Stimulated activated CD4-positive, alpha-beta T cell treated with anti-CD3 and anti-CD28 coated beads, Interleukin-15, amount 100 ng/mL, for 24 hours (primary cell): ENCODE measurements around the gene CDH1.
"Not testable (repeated sequence)": the region's sequence is repeated elsewhere in the genome, so short reads cannot be mapped to it uniquely, and the experiment has no call there.

Experiments used
- DNase-seq: peaks from one replicate; pipeline ENCODE4 v3.0.0-alpha.2; 2020

Gene CDH1

GRCh38 chr16:68764862-68765261 is 27.8 kb downstream of the CDH1 start:
- DNase-seq, result peak; percentile 56

GRCh38 chr16:68767581-68767980 is 30.5 kb downstream of the CDH1 start:
- no peak for DNase-seq

GRCh38 chr16:68768175-68768574 is 31.1 kb downstream of the CDH1 start:
- DNase-seq, result no peak

- no peak for DNase-seq
Measured at GRCh38 chr16:68768771-68769170, 31.7 kb downstream of the CDH1 start.

- DNase-seq, result no peak
Measured at GRCh38 chr16:68770671-68771070, 33.6 kb downstream of the CDH1 start.

- DNase-seq, result no peak
Measured at GRCh38 chr16:68772030-68772681, 35.1 kb downstream of the CDH1 start.

- DNase-seq, result no peak
Measured at GRCh38 chr16:68772871-68773270, 35.8 kb downstream of the CDH1 start.

- DNase-seq, result no peak
Measured at GRCh38 chr16:68774982-68775634, 38.0 kb downstream of the CDH1 start.

- no peak for DNase-seq
Measured at GRCh38 chr16:68776821-68777485, 39.9 kb downstream of the CDH1 start.

GRCh38 chr16:68778551-68779231 is 41.6 kb downstream of the CDH1 start:
- no peak for DNase-seq

- no peak for DNase-seq
Measured at GRCh38 chr16:68779891-68780290, 42.8 kb downstream of the CDH1 start.

- DNase-seq, result no peak
Measured at GRCh38 chr16:68781784-68782183, 44.7 kb downstream of the CDH1 start.

GRCh38 chr16:68782198-68783174 is 45.4 kb downstream of the CDH1 start:
- DNase-seq, result peak; percentile 9

- no peak for DNase-seq
Measured at GRCh38 chr16:68784226-68784625, 47.1 kb downstream of the CDH1 start.

- DNase-seq, result no peak
Measured at GRCh38 chr16:68784721-68785120, 47.6 kb downstream of the CDH1 start.

GRCh38 chr16:68785715-68786114 is 48.6 kb downstream of the CDH1 start:
- no peak for DNase-seq

GRCh38 chr16:68786685-68787418 is 49.8 kb downstream of the CDH1 start:
- DNase-seq, result no peak

- not testable (repeated sequence) for DNase-seq
Measured at GRCh38 chr16:68787419-68787807, 50.3 kb downstream of the CDH1 start.

GRCh38 chr16:68790130-68790761 is 53.2 kb downstream of the CDH1 start:
- DNase-seq, result no peak

GRCh38 chr16:68790944-68791343 is 53.9 kb downstream of the CDH1 start:
- no peak for DNase-seq
